ENCODE results near the gene CEP128. TPM values are rescaled to one million over a fixed set of nuclear protein-coding genes. Genes with fewer than 3 reads are reported as not detected.
A peak's percentile ranks its signal among the peaks of the same experiment; 100 is the strongest.

Gene CEP128
- total and polyA plus RNA-seq, 8 donors = 1.1 to 240 (median 2.6) TPM

GRCh38 chr14:80679273-80679672 lies 262.3 kb downstream of the CEP128 start:
- no peak overlapping the region for H3K4me3 ChIP-seq
- H3K4me1 ChIP-seq = no peaks in the 10 kb centered on the region
- DNase-seq = no peak
- no peak overlapping the region for H3K27ac ChIP-seq
- no peaks in the 10 kb centered on the region for H3K36me3 ChIP-seq
- TF ChIP-seq EP300 (IDR thresholded peaks at IDR 0.05) = no peak
- H3K27me3 ChIP-seq = no peaks in the 10 kb centered on the region
- intact Hi-C loops (cut with DNase I; ENCODE audit: low total_unique reads) = no loop called here
- 94 to 98% (median 96%) methylated on average over 5 of the region's 5 CpGs for WGBS, 5 donors
- H3K9me3 ChIP-seq = peaks cover 11 to 49% (median 36%) of the 10 kb centered on the region in 4 donors

- peaks cover 11 to 47% (median 36%) of the 10 kb centered on the region in 4 donors for H3K9me3 ChIP-seq
- no peaks in the 10 kb centered on the region for H3K4me1 ChIP-seq
- no peak for DNase-seq
- TF ChIP-seq EP300 (IDR thresholded peaks at IDR 0.05) = no peak
- TF ChIP-seq CTCF (IDR thresholded peaks at IDR 0.05) = no peak
- TF ChIP-seq POLR2AphosphoS5 (IDR thresholded peaks at IDR 0.05) = no peak
- no peak for TF ChIP-seq POLR2A (IDR thresholded peaks at IDR 0.05)
- no peak overlapping the region for H3K27ac ChIP-seq
- H3K4me3 ChIP-seq = no peak overlapping the region
- 90 to 98% (median 95%) methylated on average over 3 of the region's 3 CpGs for WGBS, 5 donors
- no peaks in the 10 kb centered on the region for H3K27me3 ChIP-seq
- H3K36me3 ChIP-seq = no peaks in the 10 kb centered on the region
- intact Hi-C loops (cut with DNase I; ENCODE audit: low total_unique reads) = no loop called here
Measured at GRCh38 chr14:80678436-80678835, 263.1 kb downstream of the CEP128 start.

- no peaks in the 10 kb centered on the region for H3K27me3 ChIP-seq
- WGBS, 5 donors = 88 to 95% (median 94%) methylated on average over 2 of the region's 2 CpGs
- no peak overlapping the region for H3K4me3 ChIP-seq
- DNase-seq = no peak
- no peaks in the 10 kb centered on the region for H3K36me3 ChIP-seq
- H3K27ac ChIP-seq = no peak overlapping the region
- H3K9me3 ChIP-seq = no peaks in the 10 kb centered on the region
- TF ChIP-seq POLR2A (IDR thresholded peaks at IDR 0.05) (no peak), POLR2AphosphoS5 (IDR thresholded peaks at IDR 0.05) (no peak), CTCF (IDR thresholded peaks at IDR 0.05) (no peak), EP300 (IDR thresholded peaks at IDR 0.05) (no peak)
- H3K4me1 ChIP-seq = no peaks in the 10 kb centered on the region
- intact Hi-C loops (cut with DNase I; ENCODE audit: low total_unique reads) = no loop called here
Measured at GRCh38 chr14:80669426-80669825, 272.1 kb downstream of the CEP128 start.

- DNase-seq = peak in 1 of 2 donors; percentile 24
- WGBS, 5 donors = 41 to 68% (median 64%) methylated on average over 2 of the region's 2 CpGs
- intact Hi-C loops (cut with DNase I; ENCODE audit: low total_unique reads) = no loop called here
Measured at GRCh38 chr14:80664576-80664975, 277.0 kb downstream of the CEP128 start.

More at GRCh38 chr14:80664576-80664975, 277.0 kb downstream of the CEP128 start:
- no peak overlapping the region for H3K27ac ChIP-seq
- H3K4me3 ChIP-seq = no peak overlapping the region
- H3K36me3 ChIP-seq = no peaks in the 10 kb centered on the region
- TF ChIP-seq CTCF (IDR thresholded peaks at IDR 0.05) (no peak), POLR2A (IDR thresholded peaks at IDR 0.05) (no peak), EP300 (IDR thresholded peaks at IDR 0.05) (no peak), POLR2AphosphoS5 (IDR thresholded peaks at IDR 0.05) (no peak)
- no peaks in the 10 kb centered on the region for H3K27me3 ChIP-seq
- H3K9me3 ChIP-seq = no peaks in the 10 kb centered on the region
- H3K4me1 ChIP-seq = no peaks in the 10 kb centered on the region

Data from stomach (tissue), 9 donors.